HUES64 (cell line): Measurements from ENCODE around the gene CCDC146.

Experiments used
- H3K27ac ChIP-seq: 2 replicates; pipeline ENCODE4 v1.7.0; 2013; ENCODE audit warnings: low read depth, low read length, inconsistent platforms
- H3K27me3 ChIP-seq: 2 replicates; pipeline ENCODE4 v1.6.1; 2013; ENCODE audit warnings: mild to moderate bottlenecking, low read length; ENCODE audit not compliant: insufficient read depth
- H3K36me3 ChIP-seq: 2 replicates; pipeline ENCODE4 v1.6.1; 2013; ENCODE audit warnings: mild to moderate bottlenecking, low read length; ENCODE audit not compliant: insufficient read depth
- H3K4me1 ChIP-seq: 2 replicates; pipeline ENCODE4 v1.6.1; 2013; ENCODE audit warnings: mild to moderate bottlenecking, low read length, moderate library complexity; ENCODE audit not compliant: insufficient read depth
- H3K4me3 ChIP-seq: 2 replicates; pipeline ENCODE4 v1.5.1; 2013; ENCODE audit warnings: mild to moderate bottlenecking, low read length, moderate library complexity
- H3K9ac ChIP-seq: 2 replicates; pipeline ENCODE4 v1.6.1; 2013; ENCODE audit warnings: mild to moderate bottlenecking, low read depth, low read length
- H3K9me3 ChIP-seq: 2 replicates; pipeline ENCODE4 v1.6.1; 2013; ENCODE audit warnings: low read depth, low read length; ENCODE audit not compliant: insufficient read depth
- WGBS: fragments of 150-250, 120-280 bp; methylation state at CpG from one replicate; pipeline ENCODE4 v1.1.7; 2013; ENCODE audit warnings: missing lambda C conversion rate; 5-methylcytosine and 5-hydroxymethylcytosine counted together

Gene CCDC146

DNA sequence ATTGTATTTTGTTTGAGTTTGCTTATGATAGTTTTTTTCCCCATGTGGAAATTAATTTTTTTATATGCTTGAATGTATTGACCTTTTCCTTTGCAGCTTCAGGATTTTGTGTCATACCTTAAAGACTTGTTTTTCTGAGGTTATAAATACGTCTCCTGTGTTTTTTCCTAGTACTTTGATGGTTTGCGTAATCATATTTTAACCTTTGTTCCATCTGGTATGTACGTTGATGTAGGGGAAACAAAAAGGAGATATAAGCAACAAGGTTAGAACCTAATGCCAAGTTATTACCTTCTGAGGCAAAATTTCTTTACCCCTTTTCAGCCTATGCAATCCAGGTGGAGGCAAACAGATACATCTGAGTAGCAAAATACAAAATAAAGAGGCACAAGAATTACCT is 59.3 kb downstream of the CCDC146 start:
- Histone ChIP-seq H3K27ac (no peak overlapping the region), H3K36me3 (no peaks in the 10 kb centered on the region), H3K4me3 (no peak overlapping the region), H3K9ac (no peak overlapping the region), H3K9me3 (no peaks in the 10 kb centered on the region), H3K4me1 (no peaks in the 10 kb centered on the region), H3K27me3 (no peaks in the 10 kb centered on the region)
- 98% methylated on average over 3 of the region's 3 CpGs for WGBS

DNA sequence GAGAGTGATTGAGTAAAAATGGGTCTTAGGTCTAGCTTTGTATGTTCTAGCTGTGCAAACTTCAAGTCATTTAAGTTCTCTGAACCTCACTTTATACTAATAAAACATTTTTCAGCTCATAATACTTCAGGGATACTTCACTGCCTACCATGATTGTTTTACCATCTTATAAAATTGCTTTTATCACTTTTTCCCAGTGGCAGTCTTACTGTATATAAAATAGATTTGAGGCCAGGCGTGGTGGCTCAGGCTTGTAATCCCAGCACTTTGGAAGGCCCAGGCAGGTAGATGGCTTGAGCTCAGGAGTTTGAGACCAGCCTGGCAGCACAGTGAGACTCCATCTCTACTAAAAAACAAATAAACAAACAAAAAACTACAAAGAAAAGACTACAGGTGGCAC is 59.8 kb downstream of the CCDC146 start:
- Histone ChIP-seq H3K4me3 (no peak overlapping the region), H3K9me3 (no peaks in the 10 kb centered on the region), H3K36me3 (no peaks in the 10 kb centered on the region), H3K4me1 (no peaks in the 10 kb centered on the region), H3K27ac (no peak overlapping the region), H3K9ac (no peak overlapping the region), H3K27me3 (no peaks in the 10 kb centered on the region)
- WGBS, result 92% methylated on average over 1 of the region's 1 CpG

DNA sequence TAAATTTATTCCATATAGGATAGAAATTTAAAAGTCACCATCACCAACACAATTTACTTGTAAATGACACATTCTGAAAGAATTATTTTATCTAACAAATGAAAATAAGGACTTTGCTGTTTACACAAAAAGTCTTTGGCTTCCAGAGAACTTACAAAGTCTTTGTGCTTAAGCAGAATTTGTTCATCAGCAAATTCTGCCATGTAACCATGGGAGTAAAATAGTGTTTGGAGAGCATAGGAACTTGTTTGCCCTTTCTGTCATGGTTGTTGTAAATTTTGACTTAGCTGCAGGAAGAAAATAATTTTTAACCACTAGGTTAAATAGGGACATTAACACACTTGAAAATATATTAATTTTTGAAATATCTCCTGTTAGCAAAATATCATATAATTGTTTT is 62.0 kb downstream of the CCDC146 start:
- no peak overlapping the region for H3K4me3 ChIP-seq
- no peaks in the 10 kb centered on the region for H3K36me3 ChIP-seq
- no peak overlapping the region for H3K9ac ChIP-seq
- H3K27me3 ChIP-seq, result no peaks in the 10 kb centered on the region
- H3K9me3 ChIP-seq, result no peaks in the 10 kb centered on the region
- H3K4me1 ChIP-seq, result no peaks in the 10 kb centered on the region
- H3K27ac ChIP-seq, result no peak overlapping the region

DNA sequence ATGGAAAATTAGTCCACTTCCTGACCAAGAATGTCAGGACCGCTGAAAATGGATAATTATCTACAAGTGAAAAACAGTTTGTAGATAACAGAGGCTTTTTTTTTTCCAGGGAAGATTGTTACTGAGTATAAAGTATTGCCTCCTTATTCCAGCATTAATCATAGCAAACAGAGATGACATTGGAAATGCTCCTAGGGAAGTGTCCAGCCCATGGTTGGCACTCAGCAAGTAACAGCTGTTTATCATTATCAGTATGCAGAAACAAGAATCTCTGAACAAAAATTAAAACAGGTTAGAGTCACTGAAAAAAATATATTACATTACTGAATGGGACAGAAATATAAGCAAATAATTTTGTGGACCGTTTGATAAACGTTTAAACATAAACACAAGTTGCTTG is 62.6 kb downstream of the CCDC146 start:
- H3K9me3 ChIP-seq, result no peaks in the 10 kb centered on the region
- H3K27me3 ChIP-seq, result no peaks in the 10 kb centered on the region
- H3K4me3 ChIP-seq, result no peak overlapping the region
- H3K27ac ChIP-seq, result no peak overlapping the region
- H3K9ac ChIP-seq, result no peak overlapping the region
- no peaks in the 10 kb centered on the region for H3K4me1 ChIP-seq
- whole genome bisulfite sequencing, result 100% methylated on average over 3 of the region's 3 CpGs
- no peaks in the 10 kb centered on the region for H3K36me3 ChIP-seq

DNA sequence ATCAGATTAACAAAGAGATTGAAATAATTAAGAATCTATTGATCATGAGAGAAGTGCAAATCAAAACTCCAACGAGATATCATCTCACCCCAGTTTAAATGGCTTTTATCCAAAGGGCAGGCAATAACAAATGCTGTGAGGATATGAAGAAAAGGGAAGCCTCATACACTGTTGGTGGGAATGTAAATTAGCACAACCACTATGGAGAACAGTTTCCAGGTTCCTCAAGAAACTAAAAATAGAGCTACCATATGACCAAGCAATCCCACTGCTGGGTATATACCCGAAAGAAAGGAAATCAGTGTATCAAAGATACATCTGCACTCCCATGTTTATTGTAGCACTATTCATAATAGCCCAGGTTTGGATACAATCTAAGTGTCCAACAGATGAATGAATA is 63.5 kb downstream of the CCDC146 start:
- no peaks in the 10 kb centered on the region for H3K9me3 ChIP-seq
- whole genome bisulfite sequencing, result 78% methylated on average over 1 of the region's 2 CpGs
- H3K27ac ChIP-seq, result no peak overlapping the region
- no peak overlapping the region for H3K4me3 ChIP-seq
- H3K4me1 ChIP-seq, result no peaks in the 10 kb centered on the region
- no peaks in the 10 kb centered on the region for H3K36me3 ChIP-seq
- no peak overlapping the region for H3K9ac ChIP-seq
- H3K27me3 ChIP-seq, result no peaks in the 10 kb centered on the region

DNA sequence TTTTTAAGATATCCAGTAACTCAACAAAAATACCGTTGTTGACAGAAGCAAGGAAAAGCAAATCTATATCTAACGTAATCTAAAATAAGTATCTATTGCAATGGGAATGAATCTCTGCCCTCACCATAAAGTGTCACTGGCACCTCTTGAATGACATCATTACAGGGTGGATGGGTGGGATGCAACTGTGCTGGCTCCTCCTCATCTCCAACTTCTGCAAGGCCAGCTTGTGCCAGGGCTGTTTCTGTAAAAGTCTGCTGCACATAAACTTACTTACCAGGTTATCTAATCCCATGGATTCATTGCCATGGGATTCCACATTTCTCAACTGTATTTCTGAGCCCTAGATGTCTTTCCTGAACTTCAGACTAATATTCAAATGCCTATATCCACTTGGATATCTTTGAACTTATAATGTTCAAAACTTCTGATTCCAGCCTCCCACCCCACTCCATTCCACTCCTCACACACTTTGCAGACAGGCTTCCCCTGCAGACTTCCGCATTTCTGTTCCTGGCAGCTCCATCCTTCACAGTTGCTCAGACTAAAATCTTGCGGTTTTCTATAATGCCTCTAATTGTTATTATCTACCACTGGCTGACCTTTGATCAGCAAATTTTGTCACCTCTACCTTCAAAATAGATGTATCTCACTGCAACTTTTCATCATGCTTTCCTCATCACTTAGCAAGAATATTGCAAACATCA is 66.5 kb downstream of the CCDC146 start:
- Histone ChIP-seq H3K27me3 (no peaks in the 10 kb centered on the region), H3K9me3 (no peaks in the 10 kb centered on the region), H3K9ac (no peak overlapping the region), H3K4me3 (no peak overlapping the region), H3K27ac (no peak overlapping the region), H3K4me1 (no peaks in the 10 kb centered on the region), H3K36me3 (no peaks in the 10 kb centered on the region)
- WGBS, result 90% methylated on average over 4 of the region's 4 CpGs

DNA sequence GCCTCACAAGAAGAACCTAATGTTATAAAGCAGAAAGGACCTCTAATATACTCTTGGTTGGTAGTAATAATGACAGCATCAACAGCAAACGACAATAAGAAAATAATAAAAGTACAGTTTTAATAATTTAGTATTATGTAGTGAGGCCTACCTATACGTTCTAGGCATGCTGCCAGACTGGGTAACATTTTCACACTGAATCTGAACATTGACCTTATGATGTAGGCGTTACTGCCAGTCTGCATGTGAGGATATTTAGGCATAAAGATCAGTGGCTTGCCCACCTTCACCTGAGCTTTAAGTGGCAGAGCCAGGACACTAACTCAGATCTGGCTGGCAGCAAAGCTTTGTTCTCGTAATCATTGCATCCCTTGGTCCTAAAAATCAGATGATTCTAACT is 74.7 kb downstream of the CCDC146 start:
- Histone ChIP-seq H3K4me1 (peaks cover 7% of the 10 kb centered on the region; the same call in 1 of the 2 replicates), H3K27ac (no peak overlapping the region), H3K27me3 (no peaks in the 10 kb centered on the region), H3K36me3 (no peaks in the 10 kb centered on the region), H3K9ac (no peak overlapping the region), H3K4me3 (no peak overlapping the region), H3K9me3 (no peaks in the 10 kb centered on the region)
- 93% methylated on average over 3 of the region's 4 CpGs for WGBS

DNA sequence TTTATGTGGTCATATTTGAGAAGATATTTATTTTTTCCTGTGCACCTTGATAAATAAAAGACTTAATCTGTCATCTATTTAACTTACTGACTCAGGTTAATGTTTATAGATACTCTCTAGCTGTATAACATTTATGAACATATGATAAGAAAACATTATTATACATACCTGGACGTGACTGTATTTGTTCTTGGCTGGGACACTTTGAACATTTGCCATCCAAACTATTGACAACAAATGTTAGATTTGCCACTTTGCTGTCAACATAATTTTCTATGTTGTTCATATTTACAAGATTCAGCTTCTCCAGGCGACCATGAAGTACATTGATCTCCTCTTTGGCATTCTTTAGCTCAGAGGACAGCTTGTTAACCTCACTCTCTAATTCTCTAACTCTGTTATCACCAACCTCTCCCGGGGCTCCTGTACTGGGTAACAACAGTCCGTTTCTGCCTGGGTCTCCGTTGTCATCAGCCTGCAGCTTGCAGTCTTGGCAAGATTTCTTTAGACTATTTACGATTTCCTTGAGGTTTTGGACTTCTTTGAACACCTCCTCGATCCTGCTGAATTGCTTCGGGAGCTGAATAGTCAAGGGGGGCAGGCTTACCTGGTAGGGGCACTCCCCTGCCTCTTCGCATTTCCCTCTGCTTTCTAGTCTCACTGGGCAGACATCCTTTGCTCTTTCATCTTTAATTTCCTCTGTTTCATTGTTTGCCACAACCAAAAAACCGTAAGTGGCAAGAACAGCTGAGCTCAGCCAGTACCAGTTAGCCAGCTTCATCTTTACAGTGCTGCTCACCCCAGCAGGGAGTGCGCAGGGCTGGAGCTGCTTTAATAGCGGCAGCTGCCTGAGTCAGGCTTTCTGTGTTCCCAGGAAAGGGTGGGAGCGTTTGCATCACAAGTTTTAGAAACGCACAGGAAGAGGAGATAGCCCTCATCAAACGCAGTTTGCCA is 76.9 kb downstream of the CCDC146 start, which contains the start of gene FGL2:
Gene FGL2, minus strand, starts transcription at position 807 of the 954 bp plus-strand sequence. Its CDS starts 26 bp downstream, at position 781.
- Histone ChIP-seq H3K4me1 (peaks cover 7% of the 10 kb centered on the region; the same call in 1 of the 2 replicates), H3K36me3 (no peaks in the 10 kb centered on the region), H3K4me3 (peak within 1 kb of the TSS; percentile 43), H3K27ac (no peak within 1 kb of the TSS), H3K27me3 (no peaks in the 10 kb centered on the region), H3K9ac (0 out of 2 replicates have a peak within 1 kb of the TSS, but pooled peaks have one; percentile 14), H3K9me3 (no peaks in the 10 kb centered on the region)
- WGBS, result 46% methylated on average over 14 of the region's 15 CpGs

DNA sequence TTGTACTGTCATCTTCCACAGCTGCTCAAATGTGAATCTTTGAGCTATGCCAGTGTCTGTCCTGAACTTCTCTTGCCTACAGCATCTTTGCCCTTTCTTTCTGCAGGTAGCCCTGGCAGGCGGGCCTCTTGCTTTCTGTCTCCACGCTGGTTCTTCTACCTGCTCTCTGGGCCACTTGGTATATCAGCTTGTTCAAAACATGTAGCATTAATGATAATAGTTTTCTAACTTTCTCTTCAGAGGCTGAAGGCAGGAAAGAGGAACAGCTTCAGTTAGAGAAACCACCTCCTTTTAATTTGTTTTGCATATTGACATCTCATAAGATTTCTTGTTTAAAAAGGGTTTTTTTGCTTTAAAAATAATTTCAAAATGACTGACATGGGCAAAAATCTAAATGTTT is 78.1 kb downstream of the CCDC146 start:
- Histone ChIP-seq H3K4me1 (peaks cover 7% of the 10 kb centered on the region; the same call in 1 of the 2 replicates), H3K4me3 (no peak overlapping the region), H3K27ac (no peak overlapping the region), H3K9me3 (no peaks in the 10 kb centered on the region), H3K9ac (no peak overlapping the region), H3K27me3 (no peaks in the 10 kb centered on the region), H3K36me3 (no peaks in the 10 kb centered on the region)
- 83% methylated on average over 2 of the region's 2 CpGs for WGBS

DNA sequence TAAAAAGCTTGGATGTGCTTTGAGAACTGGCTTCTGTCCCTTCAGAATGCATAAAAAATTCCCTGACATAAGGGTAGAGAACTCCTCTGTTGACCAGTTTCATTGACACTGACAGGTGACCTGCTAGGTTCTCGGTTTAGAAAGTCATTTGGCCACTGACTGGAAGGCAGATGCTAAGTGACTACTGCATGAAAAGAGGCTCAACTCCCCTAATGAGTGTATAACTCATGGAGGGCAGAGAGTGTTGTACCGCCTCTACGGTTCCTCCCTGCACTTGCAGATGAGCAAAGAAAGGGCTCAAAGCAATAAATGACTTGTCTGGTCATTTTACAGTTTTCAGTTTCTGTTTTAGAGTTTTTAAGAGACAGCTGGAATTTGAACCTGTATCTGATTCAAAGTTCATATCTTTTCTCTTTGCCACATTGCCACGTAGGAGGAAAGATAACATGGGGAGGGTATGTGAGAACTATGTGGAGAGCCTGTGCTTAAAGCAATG is 80.1 kb downstream of the CCDC146 start:
- Histone ChIP-seq H3K4me3 (no peak overlapping the region), H3K36me3 (no peaks in the 10 kb centered on the region), H3K4me1 (peaks cover 7% of the 10 kb centered on the region; the same call in 1 of the 2 replicates), H3K9me3 (no peaks in the 10 kb centered on the region), H3K27ac (no peak overlapping the region), H3K9ac (no peak overlapping the region), H3K27me3 (no peaks in the 10 kb centered on the region)
- 95% methylated on average over 4 of the region's 4 CpGs for WGBS

DNA sequence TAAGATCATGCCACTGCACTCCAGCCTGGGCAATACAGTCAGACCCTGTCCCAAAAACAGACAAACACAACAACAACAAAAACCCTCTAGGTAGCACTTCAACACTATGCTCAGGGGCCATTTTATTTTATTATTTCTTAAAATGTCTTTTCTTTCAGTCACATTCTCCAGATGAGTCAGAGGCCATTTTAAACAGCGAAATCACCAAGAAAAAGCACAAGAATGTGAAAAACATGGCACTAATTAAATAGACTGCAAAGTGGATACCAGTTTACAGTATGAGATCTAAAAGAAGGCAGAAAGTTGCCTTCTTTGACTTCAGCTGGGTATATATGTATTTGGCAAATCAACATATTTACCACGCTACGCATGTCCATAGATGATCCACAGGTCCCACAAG is 83.3 kb downstream of the CCDC146 start:
- Histone ChIP-seq H3K36me3 (no peaks in the 10 kb centered on the region), H3K27me3 (no peaks in the 10 kb centered on the region), H3K4me1 (no peaks in the 10 kb centered on the region), H3K4me3 (no peak overlapping the region), H3K9me3 (peaks cover 22% of the 10 kb centered on the region), H3K9ac (no peak overlapping the region), H3K27ac (no peak overlapping the region)
- 100% methylated on average over 1 of the region's 3 CpGs for WGBS
